ENCODE data around the gene NOVA2. TPM values are rescaled to one million over a fixed set of nuclear protein-coding genes. Genes with fewer than 3 reads are reported as not detected.
A peak's percentile ranks its signal among the peaks of the same experiment; 100 is the strongest.

The NOVA2 gene
- polyA plus RNA-seq, 1 donor from 2014 or later, result 9.3 TPM

GRCh38 chr19:45969676-45970075 is 4.0 kb downstream of the NOVA2 start:
- Histone ChIP-seq H3K27me3 (ENCODE audit: insufficient read depth, low read depth, low read length) (no peaks in the 10 kb centered on the region), H3K9me2 (ENCODE audit: insufficient read depth, low read length) (no peaks in the 10 kb centered on the region), H3K4me2 (ENCODE audit: low read length) (no peak overlapping the region), H3K79me2 (replicated peaks; ENCODE audit: insufficient read depth, low read length) (peaks cover 73% of the 10 kb centered on the region), H3K36me3 (ENCODE audit: insufficient read depth, low read length) (no peaks in the 10 kb centered on the region), H4K20me1 (ENCODE audit: insufficient read depth) (peaks cover 6% of the 10 kb centered on the region), H3F3A (ENCODE audit: insufficient read depth, low read length, poor library complexity, severe bottlenecking) (no peaks in the 10 kb centered on the region), H3K9me3 (ENCODE audit: low read length) (no peaks in the 10 kb centered on the region), H3K9ac (ENCODE audit: low read length) (no peak overlapping the region), H2AFZ (ENCODE audit: low read depth, low read length) (no peak overlapping the region), H3K4me3 (ENCODE audit: low read length) (no peak overlapping the region), H3K27ac (ENCODE audit: low read length) (no peak overlapping the region)
- TF ChIP-seq POLR2AphosphoS5 (IDR thresholded peaks at IDR 0.05), result no peak
- TF ChIP-seq EP300 (conservative IDR thresholded peaks at IDR 0.05; ENCODE audit: poor library complexity, severe bottlenecking), result no peak
- TF ChIP-seq, protein P1, sequence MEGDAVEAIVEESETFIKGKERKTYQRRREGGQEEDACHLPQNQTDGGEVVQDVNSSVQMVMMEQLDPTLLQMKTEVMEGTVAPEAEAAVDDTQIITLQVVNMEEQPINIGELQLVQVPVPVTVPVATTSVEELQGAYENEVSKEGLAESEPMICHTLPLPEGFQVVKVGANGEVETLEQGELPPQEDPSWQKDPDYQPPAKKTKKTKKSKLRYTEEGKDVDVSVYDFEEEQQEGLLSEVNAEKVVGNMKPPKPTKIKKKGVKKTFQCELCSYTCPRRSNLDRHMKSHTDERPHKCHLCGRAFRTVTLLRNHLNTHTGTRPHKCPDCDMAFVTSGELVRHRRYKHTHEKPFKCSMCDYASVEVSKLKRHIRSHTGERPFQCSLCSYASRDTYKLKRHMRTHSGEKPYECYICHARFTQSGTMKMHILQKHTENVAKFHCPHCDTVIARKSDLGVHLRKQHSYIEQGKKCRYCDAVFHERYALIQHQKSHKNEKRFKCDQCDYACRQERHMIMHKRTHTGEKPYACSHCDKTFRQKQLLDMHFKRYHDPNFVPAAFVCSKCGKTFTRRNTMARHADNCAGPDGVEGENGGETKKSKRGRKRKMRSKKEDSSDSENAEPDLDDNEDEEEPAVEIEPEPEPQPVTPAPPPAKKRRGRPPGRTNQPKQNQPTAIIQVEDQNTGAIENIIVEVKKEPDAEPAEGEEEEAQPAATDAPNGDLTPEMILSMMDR (IDR thresholded peaks at IDR 0.05; ENCODE audit: poor library complexity, severe bottlenecking), result no peak

- TF ChIP-seq EZH2 (IDR thresholded peaks at IDR 0.05; ENCODE audit: borderline replicate concordance, insufficient read depth, low read length, poor library complexity, severe bottlenecking), result no peak
- TF ChIP-seq, protein P2, sequence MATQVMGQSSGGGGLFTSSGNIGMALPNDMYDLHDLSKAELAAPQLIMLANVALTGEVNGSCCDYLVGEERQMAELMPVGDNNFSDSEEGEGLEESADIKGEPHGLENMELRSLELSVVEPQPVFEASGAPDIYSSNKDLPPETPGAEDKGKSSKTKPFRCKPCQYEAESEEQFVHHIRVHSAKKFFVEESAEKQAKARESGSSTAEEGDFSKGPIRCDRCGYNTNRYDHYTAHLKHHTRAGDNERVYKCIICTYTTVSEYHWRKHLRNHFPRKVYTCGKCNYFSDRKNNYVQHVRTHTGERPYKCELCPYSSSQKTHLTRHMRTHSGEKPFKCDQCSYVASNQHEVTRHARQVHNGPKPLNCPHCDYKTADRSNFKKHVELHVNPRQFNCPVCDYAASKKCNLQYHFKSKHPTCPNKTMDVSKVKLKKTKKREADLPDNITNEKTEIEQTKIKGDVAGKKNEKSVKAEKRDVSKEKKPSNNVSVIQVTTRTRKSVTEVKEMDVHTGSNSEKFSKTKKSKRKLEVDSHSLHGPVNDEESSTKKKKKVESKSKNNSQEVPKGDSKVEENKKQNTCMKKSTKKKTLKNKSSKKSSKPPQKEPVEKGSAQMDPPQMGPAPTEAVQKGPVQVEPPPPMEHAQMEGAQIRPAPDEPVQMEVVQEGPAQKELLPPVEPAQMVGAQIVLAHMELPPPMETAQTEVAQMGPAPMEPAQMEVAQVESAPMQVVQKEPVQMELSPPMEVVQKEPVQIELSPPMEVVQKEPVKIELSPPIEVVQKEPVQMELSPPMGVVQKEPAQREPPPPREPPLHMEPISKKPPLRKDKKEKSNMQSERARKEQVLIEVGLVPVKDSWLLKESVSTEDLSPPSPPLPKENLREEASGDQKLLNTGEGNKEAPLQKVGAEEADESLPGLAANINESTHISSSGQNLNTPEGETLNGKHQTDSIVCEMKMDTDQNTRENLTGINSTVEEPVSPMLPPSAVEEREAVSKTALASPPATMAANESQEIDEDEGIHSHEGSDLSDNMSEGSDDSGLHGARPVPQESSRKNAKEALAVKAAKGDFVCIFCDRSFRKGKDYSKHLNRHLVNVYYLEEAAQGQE (IDR thresholded peaks at IDR 0.05; ENCODE audit: borderline replicate concordance), result no peak
- no peak for TF ChIP-seq MXI1 (conservative IDR thresholded peaks at IDR 0.05; ENCODE audit: poor library complexity, severe bottlenecking)
- TF ChIP-seq RAD21 (conservative IDR thresholded peaks at IDR 0.05), result no peak
- H3K9me2 ChIP-seq (ENCODE audit: insufficient read depth, low read length), result no peaks in the 10 kb centered on the region
- no peaks in the 10 kb centered on the region for H3K9me3 ChIP-seq (ENCODE audit: low read length)
- no peak overlapping the region for H3K27ac ChIP-seq (ENCODE audit: low read length)
- no peak overlapping the region for H3K9ac ChIP-seq (ENCODE audit: low read length)
- H3K79me2 ChIP-seq (replicated peaks; ENCODE audit: insufficient read depth, low read length), result peaks cover 71% of the 10 kb centered on the region
- H3F3A ChIP-seq (ENCODE audit: insufficient read depth, low read length, poor library complexity, severe bottlenecking), result no peaks in the 10 kb centered on the region
- H4K20me1 ChIP-seq (ENCODE audit: insufficient read depth), result peaks cover 6% of the 10 kb centered on the region
- H3K36me3 ChIP-seq (ENCODE audit: insufficient read depth, low read length), result no peaks in the 10 kb centered on the region
- H3K27me3 ChIP-seq (ENCODE audit: insufficient read depth, low read depth, low read length), result no peaks in the 10 kb centered on the region
- H3K4me3 ChIP-seq (ENCODE audit: low read length), result no peak overlapping the region
- no peak overlapping the region for H2AFZ ChIP-seq (ENCODE audit: low read depth, low read length)
- no peak overlapping the region for H3K4me2 ChIP-seq (ENCODE audit: low read length)
Measured at GRCh38 chr19:45968626-45969025, 5.0 kb downstream of the NOVA2 start.

- Histone ChIP-seq H3F3A (ENCODE audit: insufficient read depth, low read length, poor library complexity, severe bottlenecking) (no peaks in the 10 kb centered on the region), H4K20me1 (ENCODE audit: insufficient read depth) (peaks cover 6% of the 10 kb centered on the region), H3K9me3 (ENCODE audit: low read length) (no peaks in the 10 kb centered on the region), H3K4me3 (ENCODE audit: low read length) (no peak overlapping the region), H3K4me2 (ENCODE audit: low read length) (no peak overlapping the region), H3K27me3 (ENCODE audit: insufficient read depth, low read depth, low read length) (no peaks in the 10 kb centered on the region), H3K9ac (ENCODE audit: low read length) (no peak overlapping the region), H3K36me3 (ENCODE audit: insufficient read depth, low read length) (no peaks in the 10 kb centered on the region), H3K79me2 (replicated peaks; ENCODE audit: insufficient read depth, low read length) (peaks cover 64% of the 10 kb centered on the region), H3K27ac (ENCODE audit: low read length) (no peak overlapping the region), H2AFZ (ENCODE audit: low read depth, low read length) (no peak overlapping the region), H3K9me2 (ENCODE audit: insufficient read depth, low read length) (no peaks in the 10 kb centered on the region)
- TF ChIP-seq, protein P2 (IDR thresholded peaks at IDR 0.05; ENCODE audit: borderline replicate concordance), result no peak
- TF ChIP-seq POLR2AphosphoS5 (IDR thresholded peaks at IDR 0.05), result peak; percentile 0
Measured at GRCh38 chr19:45967246-45967645, 6.4 kb downstream of the NOVA2 start.

All from neural cell (in vitro differentiated cells).